ENCODE measurements around the gene ISOC2.

DNA sequence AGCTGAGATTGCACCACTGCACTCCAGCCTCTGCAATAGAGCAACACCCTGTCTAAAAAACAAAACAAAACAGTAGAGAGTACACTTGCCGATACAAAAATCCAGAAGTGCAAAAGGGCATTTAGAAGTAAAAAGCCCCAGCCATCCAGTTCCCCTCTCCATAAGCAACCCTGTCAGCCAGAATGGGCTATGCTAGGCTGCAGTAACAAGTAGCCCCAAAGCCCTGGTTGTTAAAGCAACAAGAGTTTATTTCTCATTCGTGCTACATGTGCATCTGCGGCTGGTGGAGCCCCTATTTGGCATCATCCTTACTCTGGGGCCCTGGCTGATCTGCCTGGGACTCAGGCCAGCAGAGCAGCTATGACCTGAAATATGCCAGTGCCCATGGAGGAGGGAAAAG is 36.9 kb downstream of the ISOC2 start:
- TF ChIP-seq POLR2A (IDR thresholded peaks at IDR 0.05) (no peak), POLR2AphosphoS5 (IDR thresholded peaks at IDR 0.05) (no peak)
- TF ChIP-seq, protein P1, sequence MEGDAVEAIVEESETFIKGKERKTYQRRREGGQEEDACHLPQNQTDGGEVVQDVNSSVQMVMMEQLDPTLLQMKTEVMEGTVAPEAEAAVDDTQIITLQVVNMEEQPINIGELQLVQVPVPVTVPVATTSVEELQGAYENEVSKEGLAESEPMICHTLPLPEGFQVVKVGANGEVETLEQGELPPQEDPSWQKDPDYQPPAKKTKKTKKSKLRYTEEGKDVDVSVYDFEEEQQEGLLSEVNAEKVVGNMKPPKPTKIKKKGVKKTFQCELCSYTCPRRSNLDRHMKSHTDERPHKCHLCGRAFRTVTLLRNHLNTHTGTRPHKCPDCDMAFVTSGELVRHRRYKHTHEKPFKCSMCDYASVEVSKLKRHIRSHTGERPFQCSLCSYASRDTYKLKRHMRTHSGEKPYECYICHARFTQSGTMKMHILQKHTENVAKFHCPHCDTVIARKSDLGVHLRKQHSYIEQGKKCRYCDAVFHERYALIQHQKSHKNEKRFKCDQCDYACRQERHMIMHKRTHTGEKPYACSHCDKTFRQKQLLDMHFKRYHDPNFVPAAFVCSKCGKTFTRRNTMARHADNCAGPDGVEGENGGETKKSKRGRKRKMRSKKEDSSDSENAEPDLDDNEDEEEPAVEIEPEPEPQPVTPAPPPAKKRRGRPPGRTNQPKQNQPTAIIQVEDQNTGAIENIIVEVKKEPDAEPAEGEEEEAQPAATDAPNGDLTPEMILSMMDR (IDR thresholded peaks at IDR 0.05) = no peak
